Measurements from ENCODE around the gene MYL6. TPM values are rescaled to one million over a fixed set of nuclear protein-coding genes. Genes with fewer than 3 reads are reported as not detected.
A peak's percentile ranks its signal among the peaks of the same experiment; 100 is the strongest.

Gene MYL6
- total RNA-seq, 4 donors from 2014 or later, result 773 to 1,142 (median 915) TPM

GRCh38 chr12:56117778-56118687 lies 40.1 kb upstream of the MYL6 start, which contains the start of gene ZC3H10:
TSS of gene ZC3H10 (plus strand) at chr12:56118266. CDS start at chr12:56120563, 2,297 bp downstream.
- peak; percentile 99 for DNase-seq (ENCODE audit: low spot score in 2 of 2)
- Histone ChIP-seq H3K27ac (peak within 1 kb of the TSS; percentile 95), H3K27me3 (no peaks in the 10 kb centered on the region), H3K4me1 (peaks cover 32% of the 10 kb centered on the region), H3K9me3 (no peaks in the 10 kb centered on the region), H3K4me3 (peak within 1 kb of the TSS; percentile 88), H3K36me3 (peaks cover 20% of the 10 kb centered on the region)
- 1% methylated on average over 51 of the region's 61 CpGs for WGBS
- TF ChIP-seq EP300 (IDR thresholded peaks at IDR 0.05) (no peak), POLR2AphosphoS5 (IDR thresholded peaks at IDR 0.05) (peak; percentile 80 to 99 (median 93)), POLR2A (IDR thresholded peaks at IDR 0.05) (peak in 1 of 2 donors; percentile 63)
- TF ChIP-seq, protein P1, sequence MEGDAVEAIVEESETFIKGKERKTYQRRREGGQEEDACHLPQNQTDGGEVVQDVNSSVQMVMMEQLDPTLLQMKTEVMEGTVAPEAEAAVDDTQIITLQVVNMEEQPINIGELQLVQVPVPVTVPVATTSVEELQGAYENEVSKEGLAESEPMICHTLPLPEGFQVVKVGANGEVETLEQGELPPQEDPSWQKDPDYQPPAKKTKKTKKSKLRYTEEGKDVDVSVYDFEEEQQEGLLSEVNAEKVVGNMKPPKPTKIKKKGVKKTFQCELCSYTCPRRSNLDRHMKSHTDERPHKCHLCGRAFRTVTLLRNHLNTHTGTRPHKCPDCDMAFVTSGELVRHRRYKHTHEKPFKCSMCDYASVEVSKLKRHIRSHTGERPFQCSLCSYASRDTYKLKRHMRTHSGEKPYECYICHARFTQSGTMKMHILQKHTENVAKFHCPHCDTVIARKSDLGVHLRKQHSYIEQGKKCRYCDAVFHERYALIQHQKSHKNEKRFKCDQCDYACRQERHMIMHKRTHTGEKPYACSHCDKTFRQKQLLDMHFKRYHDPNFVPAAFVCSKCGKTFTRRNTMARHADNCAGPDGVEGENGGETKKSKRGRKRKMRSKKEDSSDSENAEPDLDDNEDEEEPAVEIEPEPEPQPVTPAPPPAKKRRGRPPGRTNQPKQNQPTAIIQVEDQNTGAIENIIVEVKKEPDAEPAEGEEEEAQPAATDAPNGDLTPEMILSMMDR (IDR thresholded peaks at IDR 0.05), result peak in 1 of 2 donors; percentile 63

DNA sequence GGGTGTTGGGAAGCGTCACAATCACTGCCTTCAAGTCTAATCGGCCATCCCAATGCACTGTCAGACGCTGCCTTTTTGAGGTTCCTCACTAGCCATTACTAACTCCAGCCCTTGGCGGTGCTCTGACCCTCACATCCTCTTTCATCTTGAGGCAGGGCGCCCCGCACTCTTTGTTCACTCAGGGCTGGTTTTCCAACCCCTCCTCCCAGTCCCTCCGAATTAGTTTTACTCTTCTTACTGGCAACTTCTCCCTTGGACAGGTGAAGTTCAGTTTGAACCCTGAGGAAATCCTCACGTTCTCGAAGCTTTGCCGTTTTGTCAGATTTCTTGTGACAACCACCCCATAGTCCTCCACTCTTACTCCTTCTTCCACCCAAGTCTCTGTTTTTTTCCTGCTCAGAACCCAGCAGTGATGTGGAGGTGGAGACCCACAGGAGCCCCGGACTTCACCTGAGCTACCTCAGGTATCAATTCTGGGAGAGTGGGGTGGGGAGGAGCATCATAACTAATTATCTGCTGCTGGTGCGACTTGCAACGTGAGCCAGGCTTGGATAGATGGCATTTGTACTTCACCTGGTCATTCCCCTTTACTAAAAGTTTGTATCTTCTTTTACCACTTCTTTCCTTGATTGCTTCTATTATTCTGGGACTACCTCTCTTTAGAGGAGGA lies 39.3 kb upstream of the MYL6 start:
- peak overlapping the region; percentile 88 for H3K4me3 ChIP-seq
- WGBS, result 6% methylated on average over 13 of the region's 13 CpGs
- no peaks in the 10 kb centered on the region for H3K9me3 ChIP-seq
- peak overlapping the region; percentile 94 for H3K27ac ChIP-seq
- peaks cover 32% of the 10 kb centered on the region for H3K4me1 ChIP-seq
- peaks cover 13% of the 10 kb centered on the region for H3K36me3 ChIP-seq
- H3K27me3 ChIP-seq, result no peaks in the 10 kb centered on the region
- TF ChIP-seq POLR2A (IDR thresholded peaks at IDR 0.05) (no peak), POLR2AphosphoS5 (IDR thresholded peaks at IDR 0.05) (no peak), EP300 (IDR thresholded peaks at IDR 0.05) (no peak)
- TF ChIP-seq, protein P1 (IDR thresholded peaks at IDR 0.05), result no peak
- no peak for DNase-seq (ENCODE audit: low spot score in 2 of 2)

GRCh38 chr12:56119361-56119796 lies 38.8 kb upstream of the MYL6 start:
- peak overlapping the region; percentile 42 for H3K27ac ChIP-seq
- H3K4me3 ChIP-seq, result peak overlapping the region; percentile 88
- peak; percentile 80 to 86 for DNase-seq (ENCODE audit: low spot score in 2 of 2)
- no peaks in the 10 kb centered on the region for H3K27me3 ChIP-seq
- peaks cover 32% of the 10 kb centered on the region for H3K4me1 ChIP-seq
- WGBS, result 0% methylated on average over 2 of the region's 2 CpGs
- TF ChIP-seq, protein P1 (IDR thresholded peaks at IDR 0.05), result peak; percentile 67 to 80
- TF ChIP-seq EP300 (IDR thresholded peaks at IDR 0.05), result no peak
- no peaks in the 10 kb centered on the region for H3K9me3 ChIP-seq
- peaks cover 13% of the 10 kb centered on the region for H3K36me3 ChIP-seq

GRCh38 chr12:56120158-56120846 lies 37.9 kb upstream of the MYL6 start:
- H3K4me3 ChIP-seq, result no peak overlapping the region
- H3K4me1 ChIP-seq, result peaks cover 32% of the 10 kb centered on the region
- WGBS, result 87% methylated on average over 17 of the region's 17 CpGs
- peak in 1 of 2 donors; percentile 71 for DNase-seq (ENCODE audit: low spot score in 2 of 2)
- H3K27me3 ChIP-seq, result no peaks in the 10 kb centered on the region
- no peak for TF ChIP-seq POLR2A (IDR thresholded peaks at IDR 0.05)
- no peak for TF ChIP-seq POLR2AphosphoS5 (IDR thresholded peaks at IDR 0.05)
- TF ChIP-seq EP300 (IDR thresholded peaks at IDR 0.05), result no peak
- TF ChIP-seq, protein P1 (IDR thresholded peaks at IDR 0.05), result no peak
- peak overlapping the region; percentile 42 for H3K27ac ChIP-seq
- H3K36me3 ChIP-seq, result peaks cover 13% of the 10 kb centered on the region
- H3K9me3 ChIP-seq, result no peaks in the 10 kb centered on the region

Data from suprapubic skin (tissue), 4 donors.